HG03520 (cell line): ENCODE results near the gene RRP1B.
"Not testable (repeated sequence)": the region's sequence is repeated elsewhere in the genome, so short reads cannot be mapped to it uniquely, and the experiment has no call there.

Experiments
- ATAC-seq: cut with Tn5 transposase; IDR thresholded peaks from one replicate; pipeline ENCODE4 v1.9.1; 2021; ENCODE audit warnings: mild to moderate bottlenecking, moderate library complexity; ENCODE audit not compliant: unreplicated experiment

The RRP1B gene

GRCh38 chr21:43697758-43698643 is 38.6 kb downstream of the RRP1B start:
- no peak for ATAC-seq

GRCh38 chr21:43699492-43699777 is 40.1 kb downstream of the RRP1B start:
- not testable (repeated sequence) for ATAC-seq

- ATAC-seq: no peak
Observed at GRCh38 chr21:43699933-43700599, 40.7 kb downstream of the RRP1B start.

- ATAC-seq: no peak
Observed at GRCh38 chr21:43701936-43702784, 42.8 kb downstream of the RRP1B start.

- no peak for ATAC-seq
Observed at GRCh38 chr21:43702785-43703034, 43.4 kb downstream of the RRP1B start.

GRCh38 chr21:43703035-43703880 is 43.9 kb downstream of the RRP1B start:
- ATAC-seq: no peak

- ATAC-seq: no peak
Observed at GRCh38 chr21:43707462-43707861, 48.1 kb downstream of the RRP1B start.

GRCh38 chr21:43708745-43709381 is 49.5 kb downstream of the RRP1B start:
- no peak for ATAC-seq

GRCh38 chr21:43712268-43712942 is 53.0 kb downstream of the RRP1B start:
- no peak for ATAC-seq

GRCh38 chr21:43713123-43713522 is 53.8 kb downstream of the RRP1B start:
- ATAC-seq: not testable (repeated sequence)

- ATAC-seq: no peak
Observed at GRCh38 chr21:43716376-43717165, 57.2 kb downstream of the RRP1B start.

- no peak for ATAC-seq
Observed at GRCh38 chr21:43717166-43717853, 58.0 kb downstream of the RRP1B start.

GRCh38 chr21:43717967-43718871 is 58.9 kb downstream of the RRP1B start:
- ATAC-seq: no peak

GRCh38 chr21:43718872-43719747 is 59.8 kb downstream of the RRP1B start, which contains the start of gene PDXK:
Gene PDXK, plus strand, starts transcription at chr21:43719129. Its CDS starts 166 bp downstream, at chr21:43719295.
- ATAC-seq: peak; percentile 52

GRCh38 chr21:43719748-43720538 is 60.6 kb downstream of the RRP1B start:
- peak; percentile 3 for ATAC-seq
